Measurements from ENCODE around the gene MYO5C.

- no peak for TF ChIP-seq TARDBP (IDR thresholded peaks at IDR 0.05; ENCODE audit: borderline replicate concordance)
- TF ChIP-seq ATF7 (IDR thresholded peaks at IDR 0.05; ENCODE audit: low read depth), result no peak
- TF ChIP-seq HDAC6 (IDR thresholded peaks at IDR 0.05; ENCODE audit: unreplicated experiment), result no peak
- no peak for TF ChIP-seq ZNF217 (IDR thresholded peaks at IDR 0.05)
- TF ChIP-seq, protein P1, sequence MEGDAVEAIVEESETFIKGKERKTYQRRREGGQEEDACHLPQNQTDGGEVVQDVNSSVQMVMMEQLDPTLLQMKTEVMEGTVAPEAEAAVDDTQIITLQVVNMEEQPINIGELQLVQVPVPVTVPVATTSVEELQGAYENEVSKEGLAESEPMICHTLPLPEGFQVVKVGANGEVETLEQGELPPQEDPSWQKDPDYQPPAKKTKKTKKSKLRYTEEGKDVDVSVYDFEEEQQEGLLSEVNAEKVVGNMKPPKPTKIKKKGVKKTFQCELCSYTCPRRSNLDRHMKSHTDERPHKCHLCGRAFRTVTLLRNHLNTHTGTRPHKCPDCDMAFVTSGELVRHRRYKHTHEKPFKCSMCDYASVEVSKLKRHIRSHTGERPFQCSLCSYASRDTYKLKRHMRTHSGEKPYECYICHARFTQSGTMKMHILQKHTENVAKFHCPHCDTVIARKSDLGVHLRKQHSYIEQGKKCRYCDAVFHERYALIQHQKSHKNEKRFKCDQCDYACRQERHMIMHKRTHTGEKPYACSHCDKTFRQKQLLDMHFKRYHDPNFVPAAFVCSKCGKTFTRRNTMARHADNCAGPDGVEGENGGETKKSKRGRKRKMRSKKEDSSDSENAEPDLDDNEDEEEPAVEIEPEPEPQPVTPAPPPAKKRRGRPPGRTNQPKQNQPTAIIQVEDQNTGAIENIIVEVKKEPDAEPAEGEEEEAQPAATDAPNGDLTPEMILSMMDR (IDR thresholded peaks at IDR 0.05 in 2 of 3, conservative IDR thresholded peaks at IDR 0.05 in 1 of 3; ENCODE audit: control insufficient read depth in 2 of 3, extremely low read depth in 1 of 3, insufficient read depth in 1 of 3, low read depth in 3 of 3, low read length in 3 of 3), result no peak
- TF ChIP-seq, protein P2, sequence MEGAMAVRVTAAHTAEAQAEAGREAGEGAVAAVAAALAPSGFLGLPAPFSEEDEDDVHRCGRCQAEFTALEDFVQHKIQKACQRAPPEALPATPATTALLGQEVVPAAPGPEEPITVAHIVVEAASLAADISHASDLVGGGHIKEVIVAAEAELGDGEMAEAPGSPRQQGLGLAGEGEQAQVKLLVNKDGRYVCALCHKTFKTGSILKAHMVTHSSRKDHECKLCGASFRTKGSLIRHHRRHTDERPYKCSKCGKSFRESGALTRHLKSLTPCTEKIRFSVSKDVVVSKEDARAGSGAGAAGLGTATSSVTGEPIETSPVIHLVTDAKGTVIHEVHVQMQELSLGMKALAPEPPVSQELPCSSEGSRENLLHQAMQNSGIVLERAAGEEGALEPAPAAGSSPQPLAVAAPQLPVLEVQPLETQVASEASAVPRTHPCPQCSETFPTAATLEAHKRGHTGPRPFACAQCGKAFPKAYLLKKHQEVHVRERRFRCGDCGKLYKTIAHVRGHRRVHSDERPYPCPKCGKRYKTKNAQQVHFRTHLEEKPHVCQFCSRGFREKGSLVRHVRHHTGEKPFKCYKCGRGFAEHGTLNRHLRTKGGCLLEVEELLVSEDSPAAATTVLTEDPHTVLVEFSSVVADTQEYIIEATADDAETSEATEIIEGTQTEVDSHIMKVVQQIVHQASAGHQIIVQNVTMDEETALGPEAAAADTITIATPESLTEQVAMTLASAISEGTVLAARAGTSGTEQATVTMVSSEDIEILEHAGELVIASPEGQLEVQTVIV (IDR thresholded peaks at IDR 0.05; ENCODE audit: borderline replicate concordance, partially characterized antibody), result no peak
- TF ChIP-seq, protein P3, sequence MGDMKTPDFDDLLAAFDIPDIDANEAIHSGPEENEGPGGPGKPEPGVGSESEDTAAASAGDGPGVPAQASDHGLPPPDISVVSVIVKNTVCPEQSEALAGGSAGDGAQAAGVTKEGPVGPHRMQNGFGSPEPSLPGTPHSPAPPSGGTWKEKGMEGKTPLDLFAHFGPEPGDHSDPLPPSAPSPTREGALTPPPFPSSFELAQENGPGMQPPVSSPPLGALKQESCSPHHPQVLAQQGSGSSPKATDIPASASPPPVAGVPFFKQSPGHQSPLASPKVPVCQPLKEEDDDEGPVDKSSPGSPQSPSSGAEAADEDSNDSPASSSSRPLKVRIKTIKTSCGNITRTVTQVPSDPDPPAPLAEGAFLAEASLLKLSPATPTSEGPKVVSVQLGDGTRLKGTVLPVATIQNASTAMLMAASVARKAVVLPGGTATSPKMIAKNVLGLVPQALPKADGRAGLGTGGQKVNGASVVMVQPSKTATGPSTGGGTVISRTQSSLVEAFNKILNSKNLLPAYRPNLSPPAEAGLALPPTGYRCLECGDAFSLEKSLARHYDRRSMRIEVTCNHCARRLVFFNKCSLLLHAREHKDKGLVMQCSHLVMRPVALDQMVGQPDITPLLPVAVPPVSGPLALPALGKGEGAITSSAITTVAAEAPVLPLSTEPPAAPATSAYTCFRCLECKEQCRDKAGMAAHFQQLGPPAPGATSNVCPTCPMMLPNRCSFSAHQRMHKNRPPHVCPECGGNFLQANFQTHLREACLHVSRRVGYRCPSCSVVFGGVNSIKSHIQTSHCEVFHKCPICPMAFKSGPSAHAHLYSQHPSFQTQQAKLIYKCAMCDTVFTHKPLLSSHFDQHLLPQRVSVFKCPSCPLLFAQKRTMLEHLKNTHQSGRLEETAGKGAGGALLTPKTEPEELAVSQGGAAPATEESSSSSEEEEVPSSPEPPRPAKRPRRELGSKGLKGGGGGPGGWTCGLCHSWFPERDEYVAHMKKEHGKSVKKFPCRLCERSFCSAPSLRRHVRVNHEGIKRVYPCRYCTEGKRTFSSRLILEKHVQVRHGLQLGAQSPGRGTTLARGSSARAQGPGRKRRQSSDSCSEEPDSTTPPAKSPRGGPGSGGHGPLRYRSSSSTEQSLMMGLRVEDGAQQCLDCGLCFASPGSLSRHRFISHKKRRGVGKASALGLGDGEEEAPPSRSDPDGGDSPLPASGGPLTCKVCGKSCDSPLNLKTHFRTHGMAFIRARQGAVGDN (IDR thresholded peaks at IDR 0.05), result no peak
- TF ChIP-seq NFYA (IDR thresholded peaks at IDR 0.05; ENCODE audit: borderline replicate concordance, low read depth, low read length), result no peak
- no peak for TF ChIP-seq SP1 (IDR thresholded peaks at IDR 0.05; ENCODE audit: low read depth, low read length)
Observed at GRCh38 chr15:52180851-52181450, 114.7 kb downstream of the MYO5C start.

Measured in GM12878 (cell line).